NT2/D1 (cell line): Measurements from ENCODE around the gene ZBTB20.

Experiments
- DNase-seq: peaks from one replicate; pipeline ENCODE4 v3.0.0-alpha.2; 2011; ENCODE audit warnings: low read depth, low spot score
- H3K27me3 ChIP-seq: 2 replicates; pipeline ENCODE4 v1.6.0; 2011; ENCODE audit warnings: mild to moderate bottlenecking; ENCODE audit not compliant: insufficient read length, insufficient read depth
- H3K36me3 ChIP-seq: 2 replicates; pipeline ENCODE4 v1.6.1; 2011; ENCODE audit warnings: mild to moderate bottlenecking, low read length, mixed read lengths; ENCODE audit not compliant: insufficient read depth, insufficient read length
- H3K4me1 ChIP-seq: 2 replicates; pipeline ENCODE4 v1.5.1; 2011; ENCODE audit not compliant: insufficient read depth, insufficient read length
- H3K4me3 ChIP-seq: 2 replicates; pipeline ENCODE4 v1.5.1; 2011; ENCODE audit warnings: low read depth; ENCODE audit not compliant: insufficient read length
- H3K9ac ChIP-seq: 2 replicates; pipeline ENCODE4 v1.6.0; 2011; ENCODE audit warnings: low read depth; ENCODE audit not compliant: insufficient read length
- H3K9me3 ChIP-seq: 2 replicates; pipeline ENCODE4 v1.5.1; 2011; ENCODE audit warnings: mild to moderate bottlenecking, low read length; ENCODE audit not compliant: insufficient read depth
- SUZ12 ChIP-seq: IDR thresholded peaks from 2 replicates; pipeline ENCODE4 v1.6.1; 2011; ENCODE audit not compliant: insufficient read length, insufficient read depth; ENCODE audit errors: extremely low read depth
- YY1 ChIP-seq: IDR thresholded peaks from 2 replicates; pipeline ENCODE4 v1.6.1; 2011; ENCODE audit not compliant: insufficient read length, insufficient read depth
- ZNF274 ChIP-seq: IDR thresholded peaks from 2 replicates; pipeline ENCODE4 v1.6.1; 2011; ENCODE audit warnings: mild to moderate bottlenecking, low read depth, low read length

ZBTB20 gene

DNA sequence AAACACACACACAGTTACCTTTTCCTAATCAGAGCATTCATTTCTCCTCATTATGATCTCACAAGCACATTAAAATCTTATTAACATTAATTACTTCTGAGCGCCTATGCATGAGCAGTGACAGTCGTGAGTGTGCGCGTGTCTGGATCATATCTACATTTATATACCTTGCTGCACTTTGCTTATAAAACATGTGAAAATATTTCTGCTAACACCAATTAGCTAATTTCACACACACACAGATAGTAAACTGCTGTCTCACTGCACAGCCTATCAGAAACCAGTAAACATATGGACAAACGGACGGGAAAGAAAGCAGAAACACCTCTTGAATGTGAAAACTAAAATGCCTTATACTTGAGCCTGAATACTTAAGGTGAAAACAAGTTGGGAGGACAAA, 64.8 kb downstream of the ZBTB20 start:
- Histone ChIP-seq H3K36me3 (no peaks in the 10 kb centered on the region), H3K9ac (no peak overlapping the region), H3K4me3 (no peak overlapping the region), H3K9me3 (no peaks in the 10 kb centered on the region), H3K4me1 (no peaks in the 10 kb centered on the region), H3K27me3 (no peaks in the 10 kb centered on the region)
- TF ChIP-seq ZNF274: no peak
- TF ChIP-seq YY1: no peak
- no peak for TF ChIP-seq SUZ12
- no peak for DNase-seq

DNA sequence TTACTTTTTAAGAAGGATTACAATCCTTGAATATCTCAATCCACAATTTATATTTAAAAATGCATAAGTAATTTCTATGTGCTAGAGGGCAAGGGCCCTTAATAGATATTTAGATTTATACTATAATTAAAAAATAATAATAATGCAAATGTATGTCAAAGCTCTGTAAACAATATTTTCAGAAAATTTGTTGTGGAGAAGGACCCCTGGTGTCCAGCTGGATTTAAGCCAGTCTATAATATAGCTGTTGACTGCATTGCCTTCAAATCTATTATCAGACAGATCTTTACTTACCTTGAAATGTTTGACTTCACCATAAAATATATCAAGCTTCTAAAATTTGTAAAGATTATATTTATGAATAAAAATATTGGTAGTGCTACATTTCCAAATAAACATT, 65.6 kb downstream of the ZBTB20 start:
- Histone ChIP-seq H3K27me3 (no peaks in the 10 kb centered on the region), H3K36me3 (no peaks in the 10 kb centered on the region), H3K4me3 (no peak overlapping the region), H3K4me1 (no peaks in the 10 kb centered on the region), H3K9me3 (no peaks in the 10 kb centered on the region), H3K9ac (no peak overlapping the region)
- no peak for TF ChIP-seq YY1
- no peak for TF ChIP-seq SUZ12
- TF ChIP-seq ZNF274: no peak
- DNase-seq: no peak

DNA sequence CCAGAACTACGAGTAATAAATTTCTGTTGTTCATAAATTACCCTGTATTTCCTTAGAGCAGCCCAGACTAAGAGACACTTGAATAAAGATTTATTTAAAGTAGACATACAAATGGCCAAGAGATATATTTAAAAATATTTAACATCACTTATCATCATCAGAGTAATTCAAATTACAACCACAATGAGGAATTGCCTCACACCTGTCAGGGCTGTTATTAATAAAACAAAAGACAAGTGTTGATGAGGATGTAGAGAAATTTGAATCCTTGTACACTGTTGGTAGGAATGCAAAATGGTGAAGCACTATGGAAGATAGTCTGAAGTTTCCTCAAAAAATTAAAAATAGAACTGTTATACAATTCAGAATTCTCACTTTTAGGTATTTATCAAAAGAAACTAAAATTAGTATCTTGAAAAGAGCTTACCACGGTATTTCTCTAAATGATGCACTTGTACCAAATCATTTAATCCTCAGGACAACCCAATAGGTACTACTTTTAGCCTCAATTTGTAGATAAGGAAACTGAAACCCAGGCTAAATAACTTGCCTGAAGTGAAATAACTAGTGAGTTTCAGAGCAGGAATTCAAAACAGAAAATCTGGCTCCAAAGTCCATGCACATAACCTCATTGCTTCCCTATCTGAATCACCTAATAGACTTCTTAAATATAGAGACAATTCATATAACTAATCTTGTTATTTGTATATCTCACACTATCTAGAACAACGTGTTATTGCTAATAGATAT, 69.4 kb downstream of the ZBTB20 start:
- H3K9me3 ChIP-seq: no peaks in the 10 kb centered on the region
- H3K4me3 ChIP-seq: no peak overlapping the region
- no peak for DNase-seq
- TF ChIP-seq ZNF274 (no peak), YY1 (no peak), SUZ12 (no peak)
- H3K9ac ChIP-seq: no peak overlapping the region
- H3K27me3 ChIP-seq: no peaks in the 10 kb centered on the region
- H3K4me1 ChIP-seq: no peaks in the 10 kb centered on the region
- no peaks in the 10 kb centered on the region for H3K36me3 ChIP-seq

DNA sequence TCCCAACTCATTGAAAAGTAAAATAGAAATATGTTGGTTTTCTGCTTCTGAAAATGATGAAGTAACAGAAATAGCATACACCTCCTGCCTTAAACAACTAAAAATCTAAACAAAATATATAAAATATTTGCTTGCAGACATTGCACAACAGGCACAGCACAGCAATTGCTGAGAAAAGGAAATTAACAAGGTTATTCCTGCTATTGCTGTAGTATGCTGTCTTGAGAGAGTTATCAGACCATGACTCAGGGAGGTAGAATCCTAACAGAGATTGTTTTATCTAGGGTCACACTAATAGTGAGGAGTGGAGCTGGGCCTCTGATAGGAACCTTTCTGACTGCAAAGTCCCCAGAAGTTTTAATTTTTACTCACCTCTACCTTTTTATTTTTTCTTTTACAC, 72.6 kb downstream of the ZBTB20 start:
- Histone ChIP-seq H3K36me3 (no peaks in the 10 kb centered on the region), H3K9ac (no peak overlapping the region), H3K4me3 (no peak overlapping the region), H3K4me1 (no peaks in the 10 kb centered on the region), H3K9me3 (no peaks in the 10 kb centered on the region), H3K27me3 (no peaks in the 10 kb centered on the region)
- TF ChIP-seq SUZ12 (no peak), YY1 (no peak), ZNF274 (no peak)
- DNase-seq: no peak

DNA sequence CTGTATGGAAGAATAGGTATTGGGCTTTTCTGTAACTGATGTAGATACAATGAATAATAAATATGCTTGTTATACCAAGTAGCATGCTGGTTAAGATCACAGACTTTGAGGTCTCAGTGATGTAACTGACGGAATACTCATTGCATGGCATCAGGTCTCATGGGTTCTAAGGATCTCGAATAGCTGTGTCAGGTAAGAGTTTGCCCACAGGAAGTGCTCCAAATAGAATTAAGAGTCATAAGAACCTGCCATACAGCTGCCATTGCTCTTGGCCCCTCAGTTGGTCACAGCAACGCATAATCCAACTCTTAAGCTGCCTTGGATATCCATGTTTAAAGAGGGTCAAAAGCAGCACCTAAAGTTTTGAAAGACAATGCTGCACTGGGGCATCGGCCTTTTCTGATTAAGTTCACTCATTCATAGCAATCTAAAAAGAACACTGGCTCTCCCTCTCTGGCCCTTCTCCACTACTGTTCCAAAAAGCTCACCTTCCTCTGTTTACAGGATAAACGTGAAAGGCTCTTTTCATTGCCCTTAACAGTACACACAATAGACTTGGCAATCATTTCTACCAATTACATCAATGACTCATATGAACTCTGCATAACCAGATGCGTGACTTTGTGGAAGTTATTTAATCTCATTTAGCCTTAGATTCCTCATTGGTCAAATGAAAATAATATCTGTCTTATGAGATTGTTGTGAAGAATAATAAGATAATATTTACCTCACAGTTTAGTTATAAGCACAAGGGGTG, 74.6 kb downstream of the ZBTB20 start:
- TF ChIP-seq YY1 (no peak), SUZ12 (no peak), ZNF274 (no peak)
- DNase-seq: no peak

DNA sequence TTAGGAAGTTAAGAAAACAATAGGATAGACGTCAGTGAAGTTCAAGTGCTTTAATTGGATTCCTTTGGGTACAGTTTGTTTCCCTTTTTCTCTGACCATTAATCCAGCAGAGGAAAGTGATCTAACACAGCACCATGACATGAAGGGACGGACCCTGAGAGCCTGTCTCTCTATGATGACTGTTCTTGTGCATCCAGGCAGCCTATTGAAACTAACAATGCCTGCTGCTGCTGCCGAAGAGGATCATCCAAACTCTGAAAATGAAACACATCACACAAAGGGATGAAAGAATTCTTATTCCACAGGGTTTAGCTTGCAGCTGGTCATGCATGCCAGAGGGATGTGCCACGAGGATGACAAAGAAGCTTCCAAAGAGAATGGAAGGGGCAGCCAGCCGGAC, 75.5 kb downstream of the ZBTB20 start:
- H3K27me3 ChIP-seq: no peaks in the 10 kb centered on the region
- no peak overlapping the region for H3K9ac ChIP-seq
- TF ChIP-seq YY1: no peak
- H3K4me1 ChIP-seq: no peaks in the 10 kb centered on the region
- H3K9me3 ChIP-seq: no peaks in the 10 kb centered on the region
- no peak overlapping the region for H3K4me3 ChIP-seq
- DNase-seq: no peak
- H3K36me3 ChIP-seq: no peaks in the 10 kb centered on the region

More for the DNA sequence above, 74.6 kb downstream of the ZBTB20 start:
- Histone ChIP-seq H3K4me3 (no peak overlapping the region), H3K9me3 (no peaks in the 10 kb centered on the region), H3K36me3 (no peaks in the 10 kb centered on the region), H3K27me3 (no peaks in the 10 kb centered on the region), H3K4me1 (no peaks in the 10 kb centered on the region), H3K9ac (no peak overlapping the region)

DNA sequence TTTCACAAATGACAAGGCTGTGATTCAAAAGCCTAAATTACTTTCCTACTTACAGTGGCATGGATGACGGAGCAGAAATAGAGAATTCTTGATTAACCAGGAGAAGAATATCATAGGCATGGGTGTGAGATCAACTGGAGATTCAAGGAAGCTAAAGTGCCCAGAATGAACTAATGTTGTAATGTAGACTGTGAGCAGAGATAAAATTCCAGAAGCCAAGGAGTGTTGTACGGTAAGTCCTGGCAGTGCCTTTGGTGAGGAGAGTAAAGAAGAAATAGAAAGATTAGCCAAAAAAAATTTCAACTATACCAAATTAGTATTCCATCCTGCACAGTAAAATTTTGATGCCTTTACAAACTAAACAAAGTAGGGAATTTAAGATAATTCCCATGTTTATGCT, 75.9 kb downstream of the ZBTB20 start:
- H3K27me3 ChIP-seq: no peaks in the 10 kb centered on the region
- H3K36me3 ChIP-seq: no peaks in the 10 kb centered on the region
- no peak overlapping the region for H3K4me3 ChIP-seq
- no peaks in the 10 kb centered on the region for H3K4me1 ChIP-seq
- no peaks in the 10 kb centered on the region for H3K9me3 ChIP-seq
- TF ChIP-seq SUZ12 (no peak), YY1 (no peak), ZNF274 (no peak)
- no peak overlapping the region for H3K9ac ChIP-seq
- DNase-seq: no peak
